Measurements from ENCODE around the gene FH.

The FH gene

DNA sequence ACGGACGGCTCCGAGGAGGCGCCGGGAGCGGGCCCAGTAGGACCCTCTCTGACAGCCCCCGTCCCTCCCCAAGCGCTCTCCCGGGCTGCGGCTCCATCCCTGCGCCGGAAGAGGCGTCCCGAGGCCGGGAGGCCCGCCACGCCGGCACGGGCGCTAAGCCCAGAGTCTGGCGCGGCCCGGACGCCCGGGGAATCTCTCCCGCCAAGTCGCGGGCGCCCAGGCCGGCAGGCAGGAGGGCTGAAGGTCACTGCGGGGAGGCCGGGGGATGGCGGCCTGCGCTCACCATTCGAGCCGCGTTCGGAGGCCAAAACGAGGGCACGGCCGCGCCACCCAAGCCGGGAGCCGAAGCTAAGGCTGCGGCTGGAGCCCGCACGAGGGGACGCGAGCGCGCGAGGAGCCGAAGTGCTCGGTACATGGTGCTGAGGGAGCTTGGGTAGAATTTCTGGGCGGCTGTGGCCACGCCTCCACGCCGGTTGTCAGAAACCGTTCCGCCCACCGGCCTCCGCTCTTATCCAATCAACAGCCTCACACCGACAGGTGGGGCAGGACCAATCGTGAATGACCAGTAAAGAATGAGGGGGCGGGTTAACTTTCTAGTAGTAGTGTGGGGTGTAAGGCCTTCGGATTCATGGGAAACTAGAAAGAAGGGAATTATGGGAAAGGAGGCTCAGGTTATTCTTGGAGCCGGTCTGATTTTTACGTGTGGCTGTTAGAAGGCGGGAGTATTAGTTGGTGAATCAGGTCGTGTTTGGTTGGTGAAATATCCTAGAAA, at the start of gene FH:
FH (minus strand) TSS at position 448 of the 772 bp plus-strand sequence; CDS start at position 415, 33 bp downstream.
- DNase-seq, result peak; percentile 96 to 97

DNA sequence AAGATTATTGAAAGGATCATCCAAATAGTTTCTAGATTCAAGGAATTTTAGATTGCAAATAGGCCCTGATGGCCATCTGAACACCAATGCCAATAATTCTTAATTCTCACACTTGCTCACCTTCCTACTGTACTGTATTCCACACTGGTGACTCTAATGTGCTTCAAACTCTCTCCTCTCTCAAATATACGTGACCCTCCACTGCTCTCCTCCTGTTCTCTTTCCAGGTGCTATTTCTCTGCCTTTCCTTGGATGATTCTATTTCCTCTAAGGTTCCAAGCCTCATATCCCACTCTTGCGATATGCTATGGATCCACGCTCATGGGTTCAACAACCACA, 41.3 kb upstream of the FH start:
- no peak for DNase-seq

DNA sequence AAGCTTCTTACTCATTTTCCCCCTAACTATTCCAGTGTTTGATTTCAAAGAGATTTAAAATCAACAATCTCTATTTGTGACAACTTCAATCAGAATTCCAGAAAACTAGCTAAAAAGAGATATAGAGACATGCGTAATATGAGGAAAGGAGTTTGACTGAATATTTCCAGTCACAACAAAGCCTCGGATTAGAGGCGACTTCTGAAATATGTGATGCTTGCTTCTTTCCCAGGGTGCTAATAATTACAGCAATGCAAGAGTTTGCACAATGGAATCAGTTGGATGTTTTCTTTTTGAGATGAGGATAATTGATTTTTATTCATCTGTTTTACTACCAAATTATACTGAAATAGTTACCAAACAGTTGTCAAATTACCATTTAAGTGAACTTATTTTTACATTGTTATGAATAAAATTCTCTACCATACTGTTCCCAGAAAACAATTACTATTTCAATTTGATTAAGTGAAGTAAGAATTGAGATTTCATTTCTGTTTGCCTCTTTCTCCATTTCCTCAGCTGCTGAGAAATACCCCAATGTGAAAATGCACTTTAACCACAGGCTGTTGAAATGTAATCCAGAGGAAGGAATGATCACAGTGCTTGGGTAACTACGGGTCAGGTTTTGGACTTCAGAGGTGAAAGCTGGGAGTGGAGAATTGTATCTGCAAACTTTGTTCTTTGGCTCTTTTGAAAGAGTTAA, 40.7 kb upstream of the FH start:
- no peak for DNase-seq

- DNase-seq, result no peak
Measured at GRCh38 chr1:241557551-241558193, 38.1 kb upstream of the FH start.

GRCh38 chr1:241557031-241557430, 37.5 kb upstream of the FH start:
- DNase-seq, result no peak

DNA sequence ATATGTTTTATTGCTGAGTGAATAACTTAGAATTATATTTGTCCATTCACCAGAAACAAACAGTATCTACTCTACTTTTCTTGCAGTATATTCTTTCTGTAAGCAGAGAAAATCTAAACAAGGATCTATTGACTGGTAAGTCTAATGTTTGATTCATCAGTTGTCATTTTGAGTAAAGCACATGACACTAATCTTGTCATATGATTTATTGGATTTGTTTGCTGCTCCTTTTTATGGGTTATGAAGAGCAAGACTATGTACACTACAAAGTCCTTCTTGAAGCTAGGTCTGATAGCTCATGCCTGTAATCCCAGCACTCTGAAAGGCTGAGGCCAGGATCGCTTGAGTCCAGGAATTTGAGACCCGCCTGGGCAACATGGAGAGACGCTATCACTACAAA, 36.0 kb upstream of the FH start:
- no peak for DNase-seq

DNA sequence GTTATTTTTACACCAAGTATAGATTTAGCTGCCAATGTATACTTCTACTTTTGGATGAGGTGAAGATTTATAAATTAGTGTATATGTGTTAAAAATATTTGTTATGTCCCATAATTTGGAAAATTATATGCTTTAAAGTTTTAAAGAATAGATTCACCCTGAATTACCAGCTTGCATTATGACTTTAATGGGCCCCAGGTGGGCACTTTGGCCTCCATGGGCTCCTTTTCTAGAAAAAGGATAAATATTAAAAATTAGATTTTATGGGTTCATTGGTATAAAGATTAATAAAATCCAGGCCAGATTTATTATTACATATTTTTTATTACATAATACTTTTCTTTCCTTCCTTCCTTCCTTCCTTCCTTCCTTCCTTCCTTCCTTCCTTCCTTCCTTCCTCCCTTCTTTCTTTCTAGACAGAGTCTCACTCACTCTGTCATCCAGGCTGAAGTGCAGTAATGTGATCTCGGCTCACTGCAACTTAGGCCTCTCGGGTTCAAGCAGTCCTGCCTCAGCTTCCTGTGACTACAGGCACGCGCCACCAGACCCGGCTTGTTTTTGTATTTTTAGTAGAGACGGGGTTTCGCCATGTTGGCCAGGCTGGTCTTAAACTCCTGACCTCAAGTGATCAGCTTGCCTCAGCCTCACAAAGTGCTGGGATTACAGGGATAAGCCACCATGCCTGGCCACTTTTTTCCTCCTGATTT, 34.5 kb upstream of the FH start:
- DNase-seq, result no peak

- DNase-seq, result no peak
Measured at GRCh38 chr1:241551759-241552638, 32.4 kb upstream of the FH start.

- no peak for DNase-seq
Measured at GRCh38 chr1:241550318-241550717, 30.8 kb upstream of the FH start.

GRCh38 chr1:241548008-241548407, 28.5 kb upstream of the FH start:
- DNase-seq, result no peak

DNA sequence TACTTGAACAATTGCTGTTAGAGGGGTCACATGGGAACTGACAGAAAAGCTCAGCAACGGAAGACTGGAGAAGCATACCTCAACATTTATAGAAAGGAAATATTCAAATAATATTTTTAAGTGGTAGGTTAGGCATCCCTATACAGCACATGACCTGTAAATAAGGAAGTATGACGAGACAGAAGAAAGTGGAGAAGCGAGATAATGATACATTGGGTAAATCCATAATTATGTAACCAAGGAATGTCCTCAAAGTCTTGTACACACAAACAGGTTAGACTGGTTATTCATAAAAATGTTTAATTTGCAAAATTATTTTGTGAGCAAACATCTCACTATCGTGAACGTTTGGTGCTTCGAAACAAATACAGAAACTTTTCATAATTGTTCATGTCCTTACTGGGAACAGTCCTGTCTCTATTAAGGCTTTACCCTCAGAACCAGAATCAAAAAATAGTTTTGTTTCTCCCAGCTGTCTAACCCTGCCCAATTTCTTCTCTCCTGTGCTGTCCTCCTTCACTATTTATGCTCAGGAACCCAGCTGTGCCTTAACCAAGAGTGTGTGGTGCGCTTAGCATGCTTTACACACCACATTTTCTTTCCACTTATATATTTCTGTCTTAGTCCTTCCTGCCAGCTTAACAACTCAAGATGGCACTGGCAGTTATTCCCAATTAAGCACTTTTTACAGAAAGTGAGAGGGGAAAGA, 22.8 kb upstream of the FH start:
- DNase-seq, result peak in 1 of 2 experiments; percentile 5

- no peak for DNase-seq
Measured at GRCh38 chr1:241536969-241537368, 17.4 kb upstream of the FH start.

DNA sequence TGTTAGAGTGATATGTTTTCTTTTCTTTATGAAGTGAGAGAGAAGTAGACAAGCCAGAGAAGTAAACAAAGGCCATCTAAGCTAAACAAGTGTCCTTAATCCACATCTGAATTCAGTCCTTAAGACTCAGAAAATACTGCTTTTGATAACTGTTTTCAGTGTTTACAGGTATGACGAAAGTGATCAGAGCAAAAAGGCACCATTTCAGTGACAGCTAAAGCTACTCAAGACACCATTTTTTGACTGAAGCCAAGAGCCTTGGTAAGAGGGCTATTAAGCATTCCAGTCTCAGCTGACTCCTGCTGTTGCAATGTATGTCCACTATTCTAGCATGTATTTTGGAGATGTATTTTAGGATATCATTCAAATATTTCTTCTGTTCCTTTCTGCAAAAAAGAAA, 16.7 kb upstream of the FH start:
- no peak for DNase-seq

- DNase-seq, result no peak
Measured at GRCh38 chr1:241533326-241534115, 14.0 kb upstream of the FH start.

DNA sequence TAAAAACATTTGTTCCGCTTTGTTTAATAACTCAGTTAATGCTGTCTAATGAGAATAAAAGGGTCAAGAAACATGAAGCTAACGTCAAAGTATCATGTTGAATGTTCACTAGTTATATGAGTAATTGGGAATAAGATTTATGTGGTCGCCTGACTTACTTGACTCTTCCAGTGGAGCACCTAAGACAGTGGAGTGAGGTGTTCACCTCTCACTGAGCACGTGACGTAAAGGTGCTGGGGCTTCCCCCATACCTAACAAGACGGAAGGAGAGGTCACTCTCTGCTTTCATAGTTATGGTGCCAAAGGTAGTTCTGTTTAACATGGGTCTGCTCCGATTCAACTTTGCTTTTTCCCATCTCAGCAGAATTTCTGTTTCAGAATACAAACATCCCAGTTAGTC, 13.3 kb upstream of the FH start:
- DNase-seq, result no peak

DNA sequence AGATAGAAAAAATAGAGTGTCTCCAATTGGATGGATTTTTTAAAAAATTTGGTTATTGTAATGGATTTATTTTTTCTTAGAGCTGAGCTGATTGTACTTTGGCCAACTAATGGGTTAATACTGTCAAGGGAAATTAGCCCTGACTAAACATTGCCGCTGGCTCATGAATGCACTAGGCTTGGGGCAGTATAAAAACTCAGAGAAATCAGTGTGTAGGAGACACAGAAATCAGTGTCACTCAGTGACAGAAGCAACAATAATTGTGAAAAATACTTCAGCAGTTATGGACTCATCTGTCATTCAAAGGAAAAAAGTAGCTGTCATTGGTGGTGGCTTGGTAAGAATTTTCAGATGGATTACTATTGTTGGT, 12.6 kb upstream of the FH start, which contains the start of gene KMO:
KMO (plus strand) TSS at position 217 of the 370 bp plus-strand sequence; CDS start at position 284, 67 bp downstream.
- DNase-seq, result no peak

- peak; percentile 35 to 55 for DNase-seq
Measured at GRCh38 chr1:241531195-241532161, 11.9 kb upstream of the FH start.

DNA sequence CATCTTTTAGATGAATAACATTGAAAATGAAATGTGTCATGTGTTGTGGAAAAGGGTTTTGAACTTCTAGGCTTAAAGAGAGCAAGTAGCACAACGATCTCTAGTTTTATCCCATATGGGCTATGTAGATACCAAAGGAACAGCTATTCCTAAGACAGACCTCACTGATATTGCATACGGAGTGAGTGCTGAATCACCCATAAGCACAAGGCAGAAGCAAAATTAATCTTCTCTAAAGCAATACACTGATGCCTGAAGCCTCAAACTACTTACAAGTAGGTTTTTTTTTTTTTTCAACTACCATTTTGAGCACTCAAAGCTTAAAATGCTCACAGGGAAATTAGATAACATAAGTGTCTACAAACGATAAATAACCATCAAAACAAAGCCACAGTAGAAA, 7.6 kb upstream of the FH start:
- DNase-seq, result no peak

- DNase-seq, result no peak
Measured at GRCh38 chr1:241525026-241525425, 5.5 kb upstream of the FH start.

- DNase-seq, result no peak
Measured at GRCh38 chr1:241521718-241522117, 2.2 kb upstream of the FH start.
